GM21723 (cell line): ENCODE results near the gene MMP3.

Experiments
- ATAC-seq: cut with Tn5 transposase; IDR thresholded peaks from one replicate; pipeline ENCODE4 v1.9.1; 2021; ENCODE audit warnings: mild to moderate bottlenecking, moderate library complexity; ENCODE audit not compliant: unreplicated experiment

The MMP3 gene

DNA sequence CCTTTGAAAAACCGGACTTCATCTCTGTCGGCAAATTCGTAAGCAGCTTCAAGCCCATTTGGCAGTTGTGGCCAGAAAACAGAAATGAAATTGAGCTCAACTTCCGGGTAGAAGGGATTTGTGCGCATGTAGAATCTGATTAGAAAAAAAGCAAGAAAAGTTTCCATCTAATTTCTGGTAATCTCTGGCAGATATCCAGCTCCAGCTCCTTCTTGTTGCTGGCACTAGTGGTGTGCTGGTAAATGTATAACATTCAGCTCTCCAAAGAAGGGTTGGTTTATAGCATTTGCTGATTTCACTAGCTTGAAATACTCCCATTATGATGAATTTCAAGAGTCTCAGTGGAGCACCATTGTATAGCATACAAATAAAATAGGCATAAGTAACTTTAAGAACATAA is 50.8 kb downstream of the MMP3 start:
- no peak for ATAC-seq

DNA sequence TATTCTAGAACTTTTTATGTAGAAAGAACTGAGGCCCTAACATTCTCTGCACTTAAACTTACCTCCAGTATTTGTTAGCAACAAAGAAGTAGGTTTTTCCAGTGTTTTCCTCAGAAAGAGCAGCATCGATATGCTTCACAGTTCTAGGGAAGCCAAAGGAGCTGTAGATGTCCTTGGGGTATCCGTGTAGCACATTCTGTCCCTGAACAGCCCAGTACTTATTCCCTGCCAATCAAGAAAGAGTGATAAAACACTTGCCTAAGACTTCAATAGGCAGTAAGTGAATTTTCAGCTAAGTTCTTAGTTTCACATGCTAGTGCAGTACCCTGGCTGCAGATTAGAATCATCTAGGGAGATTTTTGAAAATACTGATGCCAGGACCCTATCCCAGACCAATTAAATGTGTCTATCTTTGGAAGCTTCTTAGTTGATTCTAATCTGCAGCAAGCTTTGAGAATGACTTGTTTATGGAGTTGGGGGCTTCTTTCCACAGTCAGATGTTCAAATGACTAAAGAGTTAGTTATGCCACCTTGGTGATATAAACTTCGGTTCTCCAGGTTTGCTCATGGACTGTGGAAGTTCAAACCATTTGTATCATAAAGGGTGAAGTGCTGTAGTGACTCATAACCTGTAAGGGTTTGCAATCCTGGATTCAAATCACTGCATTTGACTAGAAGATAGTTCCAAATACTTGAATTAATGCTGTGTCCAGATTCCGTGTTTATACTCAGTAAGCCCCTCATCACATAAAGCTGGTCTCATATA is 52.0 kb downstream of the MMP3 start:
- no peak for ATAC-seq

DNA sequence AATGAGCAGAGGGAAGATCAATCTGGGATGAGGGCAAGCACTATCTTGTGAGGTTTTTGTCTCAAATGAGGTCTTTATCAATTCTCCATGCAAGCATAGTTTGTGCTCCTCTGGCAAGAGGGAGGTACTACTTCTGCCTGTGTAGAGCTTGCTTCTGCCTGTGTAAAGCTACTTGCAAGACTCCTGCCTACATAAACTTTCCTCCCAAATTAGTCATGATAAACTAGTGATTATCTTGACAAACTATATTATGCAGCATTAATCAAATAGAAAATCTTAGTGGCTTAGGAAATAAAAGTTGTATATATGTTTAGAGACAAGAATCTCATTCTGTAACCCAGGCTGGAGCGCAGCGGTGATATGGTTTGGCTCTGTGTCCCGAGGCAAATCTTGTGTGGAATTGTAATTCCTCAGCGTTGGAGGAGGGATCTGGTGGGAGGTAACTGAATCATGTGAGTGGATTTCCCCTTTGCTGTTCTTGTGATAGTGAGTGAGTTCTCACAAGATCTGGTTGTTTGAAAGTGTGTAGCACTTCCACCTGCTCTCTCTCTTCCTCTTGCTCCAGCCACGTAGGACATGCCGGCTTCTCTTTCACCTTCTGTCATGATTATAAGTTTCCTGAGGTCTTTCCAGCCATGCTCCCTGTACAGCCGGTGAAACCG is 54.9 kb downstream of the MMP3 start:
- no peak for ATAC-seq
